Measurements from ENCODE around the gene TMEM150A.
A peak's percentile ranks its signal among the peaks of the same experiment; 100 is the strongest.

DNA sequence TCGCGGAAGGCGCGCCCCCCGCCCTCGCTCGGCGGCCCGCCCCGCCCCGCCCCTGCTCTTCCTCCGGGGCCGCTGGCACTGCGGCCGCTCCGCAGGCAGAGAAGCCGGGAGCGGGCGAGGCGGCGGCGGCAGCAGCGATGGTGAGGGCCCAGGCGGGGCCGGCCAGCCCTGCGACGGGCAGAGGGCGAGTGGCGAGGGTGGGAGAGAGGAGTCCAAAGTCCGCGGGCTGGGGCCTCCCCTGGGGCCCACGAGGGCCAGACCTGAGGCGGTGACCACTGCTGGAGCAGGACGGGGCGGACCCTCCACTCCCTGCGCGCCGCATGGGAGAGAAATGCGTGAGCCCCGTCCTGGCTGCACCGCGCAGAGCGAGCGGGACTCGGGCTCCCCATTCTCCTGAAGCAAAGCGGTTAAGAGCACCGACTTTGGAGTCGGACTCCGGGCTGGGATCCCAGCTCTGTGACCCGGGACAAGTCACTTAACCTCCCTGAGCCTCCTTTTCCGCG, 18.1 kb downstream of the TMEM150A start, which contains the start of gene VAMP5:
- TF ChIP-seq POLR2A (IDR thresholded peaks at IDR 0.05) = peak in 2 of 4 donors; percentile 51 to 55
- TF ChIP-seq, protein P1, sequence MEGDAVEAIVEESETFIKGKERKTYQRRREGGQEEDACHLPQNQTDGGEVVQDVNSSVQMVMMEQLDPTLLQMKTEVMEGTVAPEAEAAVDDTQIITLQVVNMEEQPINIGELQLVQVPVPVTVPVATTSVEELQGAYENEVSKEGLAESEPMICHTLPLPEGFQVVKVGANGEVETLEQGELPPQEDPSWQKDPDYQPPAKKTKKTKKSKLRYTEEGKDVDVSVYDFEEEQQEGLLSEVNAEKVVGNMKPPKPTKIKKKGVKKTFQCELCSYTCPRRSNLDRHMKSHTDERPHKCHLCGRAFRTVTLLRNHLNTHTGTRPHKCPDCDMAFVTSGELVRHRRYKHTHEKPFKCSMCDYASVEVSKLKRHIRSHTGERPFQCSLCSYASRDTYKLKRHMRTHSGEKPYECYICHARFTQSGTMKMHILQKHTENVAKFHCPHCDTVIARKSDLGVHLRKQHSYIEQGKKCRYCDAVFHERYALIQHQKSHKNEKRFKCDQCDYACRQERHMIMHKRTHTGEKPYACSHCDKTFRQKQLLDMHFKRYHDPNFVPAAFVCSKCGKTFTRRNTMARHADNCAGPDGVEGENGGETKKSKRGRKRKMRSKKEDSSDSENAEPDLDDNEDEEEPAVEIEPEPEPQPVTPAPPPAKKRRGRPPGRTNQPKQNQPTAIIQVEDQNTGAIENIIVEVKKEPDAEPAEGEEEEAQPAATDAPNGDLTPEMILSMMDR (IDR thresholded peaks at IDR 0.05) = no peak

All from esophagus squamous epithelium (tissue), 4 donors.